Measurements from ENCODE around the gene SLC13A3.

Gene SLC13A3

GRCh38 chr20:46635514-46636136, 15.6 kb downstream of the SLC13A3 start:
- no peak for DNase-seq (ENCODE audit: low spot score)

GRCh38 chr20:46634528-46634927, 16.7 kb downstream of the SLC13A3 start:
- DNase-seq (ENCODE audit: low spot score), result no peak

GRCh38 chr20:46631874-46632446, 19.3 kb downstream of the SLC13A3 start:
- DNase-seq (ENCODE audit: low spot score), result no peak

- DNase-seq (ENCODE audit: low spot score), result no peak
Measured at GRCh38 chr20:46631212-46631869, 19.9 kb downstream of the SLC13A3 start.

DNA sequence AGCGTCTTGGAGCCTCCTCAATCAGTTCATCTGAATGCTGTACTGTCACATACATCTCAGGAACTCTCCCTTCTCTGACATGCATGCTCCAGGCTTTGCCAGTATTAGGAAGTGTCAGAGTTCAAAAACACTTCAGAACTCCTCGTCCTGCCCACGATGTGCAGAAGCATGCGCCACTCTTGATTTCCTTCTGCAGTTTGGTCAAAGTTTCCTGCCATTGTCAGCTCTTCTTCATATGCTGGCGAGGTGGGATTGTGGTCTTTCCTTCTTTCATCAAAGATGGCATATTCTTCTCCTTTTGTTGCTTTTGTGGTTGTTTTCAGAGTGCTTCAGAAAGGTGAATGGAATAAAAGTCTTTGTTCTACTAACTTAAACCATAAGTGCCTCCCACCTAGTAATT, 21.0 kb downstream of the SLC13A3 start:
- no peak for DNase-seq (ENCODE audit: low spot score)

DNA sequence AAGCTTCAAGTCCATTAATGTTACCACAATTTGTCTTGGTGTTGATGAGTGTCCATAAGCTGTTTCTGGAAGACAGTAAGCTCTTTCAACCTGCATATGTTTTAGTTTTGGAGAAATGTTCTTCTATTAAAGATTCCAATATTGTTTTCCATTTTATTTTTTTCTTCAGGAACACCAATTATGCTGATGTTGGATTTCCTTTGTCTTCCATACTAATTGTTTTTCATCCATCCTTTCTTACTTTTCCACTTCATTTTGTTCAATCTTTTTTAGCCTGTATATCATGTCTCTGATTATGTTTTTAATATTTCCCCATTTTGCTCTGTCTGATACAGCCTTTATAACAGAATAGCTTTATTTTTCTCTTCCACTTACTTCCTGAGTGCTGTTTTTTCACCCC, 21.9 kb downstream of the SLC13A3 start:
- DNase-seq (ENCODE audit: low spot score), result no peak

DNA sequence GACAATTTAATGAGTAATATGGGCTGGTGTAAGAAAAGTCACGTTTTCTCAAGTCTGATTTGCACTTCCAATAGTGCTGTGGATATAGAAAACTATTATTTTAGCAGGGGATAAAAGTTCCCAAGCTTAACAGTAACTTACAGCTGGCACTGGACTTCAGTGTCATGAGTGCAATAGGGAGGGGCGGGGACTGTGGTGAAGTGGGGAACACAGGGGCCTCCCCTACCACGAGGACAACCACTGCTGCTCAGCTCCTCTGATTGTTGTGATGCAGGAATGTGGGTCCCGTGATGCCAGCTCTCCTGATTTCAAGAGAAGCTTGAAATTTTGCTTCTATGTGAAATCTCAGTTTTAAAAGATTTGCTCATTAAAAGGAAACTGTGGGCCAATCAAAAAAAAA, 24.0 kb downstream of the SLC13A3 start:
- no peak for DNase-seq (ENCODE audit: low spot score)

DNA sequence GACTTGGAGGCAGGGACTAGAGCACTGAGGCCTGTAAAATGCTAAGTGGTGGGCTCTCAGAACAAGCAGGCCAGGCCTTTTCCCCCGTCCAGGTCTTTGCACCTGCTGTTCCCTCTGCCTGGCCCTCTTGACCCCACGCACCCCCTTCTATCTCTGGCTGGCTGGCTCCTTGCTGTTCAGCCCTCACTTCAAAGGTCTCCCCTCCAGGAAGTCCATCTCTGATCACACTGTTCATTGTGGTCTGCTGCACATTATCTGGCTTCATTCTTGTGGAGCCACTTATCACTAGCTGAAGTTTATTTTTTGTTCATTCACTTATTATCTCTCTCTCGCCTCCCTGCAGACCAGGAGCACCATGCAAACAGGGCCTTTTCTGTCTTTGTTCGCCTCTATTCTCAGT, 24.5 kb downstream of the SLC13A3 start:
- DNase-seq (ENCODE audit: low spot score), result no peak

DNA sequence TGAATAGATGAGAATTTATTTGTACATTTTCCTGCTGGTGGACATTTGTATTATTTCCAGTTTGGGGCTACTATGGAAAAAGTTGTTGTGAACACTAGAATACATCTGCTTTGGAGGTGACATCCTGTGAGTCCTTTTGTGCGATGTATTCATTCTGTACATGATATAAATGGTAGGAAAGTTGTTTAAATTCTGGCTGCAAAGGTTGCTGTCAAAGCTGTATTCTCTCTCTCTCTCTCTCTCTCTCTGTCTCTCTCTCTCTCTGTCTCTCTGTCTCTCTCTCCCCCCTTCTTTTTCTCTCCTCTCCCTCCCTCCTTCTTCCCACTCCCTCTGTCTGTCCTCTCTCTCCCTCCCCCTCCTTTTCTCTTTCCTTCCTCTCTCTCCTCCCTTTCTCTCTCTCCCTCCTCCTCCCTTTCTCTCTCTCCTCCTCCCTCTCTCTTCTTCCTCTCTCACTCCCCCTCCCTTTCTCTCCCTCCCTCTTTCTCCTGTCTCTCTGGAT, 25.3 kb downstream of the SLC13A3 start:
- DNase-seq (ENCODE audit: low spot score), result no peak

GRCh38 chr20:46624946-46625345, 26.3 kb downstream of the SLC13A3 start:
- DNase-seq (ENCODE audit: low spot score), result no peak

DNA sequence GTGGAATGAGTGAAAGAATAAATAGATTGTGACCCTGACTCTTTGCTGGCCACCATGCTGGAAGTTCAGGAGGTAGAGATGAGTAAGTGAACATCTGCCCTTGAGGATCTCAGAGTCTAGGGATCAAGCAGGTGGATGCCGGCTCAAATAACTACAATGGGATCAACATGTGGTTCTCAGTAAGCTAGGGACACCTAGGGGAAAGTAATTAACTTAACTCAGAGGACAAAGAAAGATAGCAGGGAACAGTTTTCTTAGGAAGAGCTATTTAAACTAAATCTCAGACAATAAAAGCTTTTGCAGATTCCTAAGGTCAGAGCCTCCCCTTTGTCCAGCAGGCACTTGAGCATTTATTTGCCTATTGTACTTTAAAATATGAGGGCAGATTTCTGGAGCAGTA, 29.1 kb downstream of the SLC13A3 start:
- no peak for DNase-seq (ENCODE audit: low spot score)

GRCh38 chr20:46621492-46621891, 29.8 kb downstream of the SLC13A3 start:
- no peak for DNase-seq (ENCODE audit: low spot score)

- DNase-seq (ENCODE audit: low spot score), result no peak
Measured at GRCh38 chr20:46619445-46619844, 31.8 kb downstream of the SLC13A3 start.

GRCh38 chr20:46618316-46619100, 32.8 kb downstream of the SLC13A3 start:
- no peak for DNase-seq (ENCODE audit: low spot score)

DNA sequence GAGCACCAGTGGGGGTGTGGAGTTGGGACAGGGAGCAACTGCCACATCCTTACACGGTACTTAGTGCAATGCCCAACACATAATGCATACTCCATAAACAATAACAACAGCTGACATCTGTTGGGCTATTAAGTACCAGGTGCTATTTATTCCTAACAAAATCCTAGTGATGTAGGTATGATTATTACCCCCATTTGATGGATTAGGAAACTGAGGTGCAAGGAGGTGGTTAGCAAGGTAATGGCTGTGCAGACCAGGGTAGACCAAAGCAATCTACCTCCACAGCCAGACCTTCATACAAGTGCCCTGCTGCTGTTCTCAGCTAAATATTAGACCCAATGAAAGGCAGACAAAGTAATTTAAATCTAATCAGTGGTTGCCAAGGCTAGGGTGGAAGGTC, 36.8 kb downstream of the SLC13A3 start:
- no peak for DNase-seq (ENCODE audit: low spot score)

DNA sequence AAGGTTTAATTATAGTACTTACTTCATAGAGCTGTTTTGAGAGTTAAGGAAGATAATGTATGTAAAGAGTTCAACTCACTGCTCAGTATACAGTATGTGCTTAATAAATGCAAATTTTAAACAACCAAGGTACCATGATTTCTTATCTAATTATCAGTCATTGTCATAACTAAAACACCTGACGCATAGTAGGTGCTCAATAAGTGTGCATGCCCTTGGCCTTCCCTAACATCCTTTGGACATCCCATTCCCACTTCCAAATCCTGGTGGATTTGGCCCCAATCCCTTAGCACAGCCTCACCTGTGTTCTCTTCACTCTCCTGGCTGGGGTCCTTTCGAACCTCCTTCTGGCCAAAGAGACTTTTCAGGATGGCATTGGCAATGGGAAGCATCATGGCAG, 41.1 kb downstream of the SLC13A3 start:
- no peak for DNase-seq (ENCODE audit: low spot score)

GRCh38 chr20:46609043-46609442, 42.2 kb downstream of the SLC13A3 start:
- no peak for DNase-seq (ENCODE audit: low spot score)

DNA sequence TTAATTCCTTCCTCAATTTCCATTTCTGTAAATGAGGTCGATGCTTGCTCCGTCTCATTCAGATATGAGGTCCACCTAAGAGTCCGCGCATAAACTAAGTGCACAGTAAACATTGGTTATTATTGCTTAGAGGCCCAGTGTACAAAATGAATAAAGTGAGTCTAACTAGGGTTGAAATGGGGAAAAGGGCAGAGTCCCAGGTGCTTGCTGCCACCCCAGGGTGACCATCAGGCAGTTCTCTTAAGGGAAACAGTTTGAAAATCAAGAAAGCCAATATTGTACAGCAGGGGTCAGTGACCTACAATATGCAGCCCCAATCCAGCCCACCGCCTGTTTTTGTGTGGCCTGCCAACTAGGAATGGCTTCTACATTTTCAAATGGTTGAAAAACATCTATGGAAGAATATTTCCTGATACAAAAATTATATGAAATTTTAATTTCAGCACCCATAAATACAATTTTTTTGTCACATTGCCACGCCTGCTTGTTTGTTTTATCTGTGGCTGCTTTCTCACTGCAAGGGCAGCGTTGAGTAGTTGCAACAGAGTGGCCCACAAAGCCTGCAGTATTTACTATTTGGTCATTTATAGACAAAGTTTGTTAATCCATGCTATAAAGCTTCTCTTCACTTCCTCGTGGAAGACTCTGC, 43.3 kb downstream of the SLC13A3 start:
- DNase-seq (ENCODE audit: low spot score), result no peak

DNA sequence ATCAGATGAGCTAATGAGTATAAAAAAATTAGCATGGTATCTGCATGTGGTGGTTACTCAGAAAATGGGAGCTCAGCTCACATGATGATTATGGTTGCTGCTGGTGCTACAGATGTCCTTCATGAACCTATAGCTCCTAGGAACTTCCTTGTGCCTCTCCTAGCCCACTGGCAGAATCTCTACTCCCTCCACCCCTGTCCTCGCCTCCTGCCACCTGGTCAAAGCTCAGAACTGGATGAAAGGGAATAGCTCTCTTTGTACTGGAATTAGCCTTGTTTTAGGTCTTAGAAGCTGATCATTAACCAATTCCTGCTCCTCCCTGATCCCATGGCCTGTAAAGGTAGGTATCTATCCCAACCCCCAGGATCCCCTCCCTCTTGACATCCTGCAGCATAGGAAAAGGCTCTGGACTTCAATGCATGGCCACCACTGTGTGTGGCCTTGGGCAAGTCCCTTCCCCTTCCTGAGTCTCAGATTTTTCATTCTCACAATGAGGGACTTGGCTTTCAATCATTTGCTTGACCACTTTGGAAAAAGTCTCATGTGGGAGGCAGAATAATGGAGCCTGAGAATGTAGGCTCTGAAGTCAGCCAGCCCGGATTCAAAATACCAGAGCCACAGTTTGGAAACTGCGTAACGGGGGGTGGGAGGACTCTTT, 43.9 kb downstream of the SLC13A3 start:
- no peak for DNase-seq (ENCODE audit: low spot score)

DNA sequence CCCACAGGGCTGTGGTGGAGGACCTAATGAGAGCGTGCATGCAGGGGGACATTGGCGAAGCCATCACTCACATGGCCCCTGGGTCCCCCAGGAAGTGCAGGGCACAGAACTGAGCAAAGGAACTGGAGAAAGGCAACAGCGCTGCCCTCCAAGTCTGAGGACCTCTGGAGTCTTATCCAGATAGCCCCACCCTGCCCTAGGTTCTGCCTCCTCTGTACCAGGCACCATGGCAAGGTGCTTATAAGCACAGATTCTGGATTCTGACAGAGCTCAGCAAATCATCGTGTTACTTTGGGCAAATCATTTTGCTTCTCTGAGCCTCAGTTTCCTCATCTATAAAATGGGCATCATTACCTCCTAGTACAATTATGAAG, 44.5 kb downstream of the SLC13A3 start:
- DNase-seq (ENCODE audit: low spot score), result no peak

DNA sequence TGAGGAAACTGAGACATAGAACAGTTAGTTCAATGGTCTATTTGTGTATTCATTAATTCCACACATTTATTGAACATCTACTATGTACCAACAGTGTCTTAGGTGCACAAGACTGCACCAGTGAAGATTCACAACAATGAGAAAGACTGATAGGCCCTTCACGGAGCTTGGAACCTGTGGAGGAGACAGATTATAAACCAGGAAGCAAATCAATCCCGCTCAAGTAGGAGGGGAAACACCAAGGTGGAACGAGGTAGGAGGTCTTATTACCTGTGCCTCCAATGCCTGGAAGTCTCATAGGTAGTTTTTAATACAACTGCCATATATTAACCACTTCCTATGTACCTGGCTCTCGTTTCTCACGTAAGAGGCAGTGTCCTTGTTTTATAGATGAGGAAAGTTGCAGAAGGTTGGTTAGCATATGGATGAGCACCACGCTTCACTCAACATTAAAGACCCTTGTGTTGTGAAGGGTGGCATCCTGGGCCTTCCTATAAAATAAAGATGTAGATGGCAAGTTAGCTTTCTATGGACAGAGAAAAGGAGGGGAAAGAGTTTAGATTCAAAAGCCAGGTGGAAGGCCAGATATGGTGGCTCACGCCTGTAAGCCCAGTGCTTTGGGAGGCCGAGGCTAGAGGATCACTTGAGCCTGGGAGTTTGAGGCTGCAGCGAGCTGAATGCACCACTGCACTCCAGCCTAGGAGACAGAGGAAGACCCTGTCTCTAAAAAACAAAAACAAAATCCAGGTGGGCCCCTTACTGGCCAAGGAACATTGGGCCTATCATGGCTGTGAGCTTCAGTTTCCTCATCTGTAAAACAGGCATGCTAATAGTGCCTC, 45.1 kb downstream of the SLC13A3 start:
- DNase-seq (ENCODE audit: low spot score), result no peak

All from CD4-positive, alpha-beta T cell treated with Interleukin-15 for 4 hours (primary cell).